Measurements from ENCODE around the gene ID1.
"Not testable (repeated sequence)": the region's sequence is repeated elsewhere in the genome, so short reads cannot be mapped to it uniquely, and the experiment has no call there.

The ID1 gene

GRCh38 chr20:31644701-31645100 is 39.6 kb downstream of the ID1 start:
- no peak overlapping the region for H3K4me3 ChIP-seq (ENCODE audit: low read depth, low read length)
- TF ChIP-seq, protein P1, sequence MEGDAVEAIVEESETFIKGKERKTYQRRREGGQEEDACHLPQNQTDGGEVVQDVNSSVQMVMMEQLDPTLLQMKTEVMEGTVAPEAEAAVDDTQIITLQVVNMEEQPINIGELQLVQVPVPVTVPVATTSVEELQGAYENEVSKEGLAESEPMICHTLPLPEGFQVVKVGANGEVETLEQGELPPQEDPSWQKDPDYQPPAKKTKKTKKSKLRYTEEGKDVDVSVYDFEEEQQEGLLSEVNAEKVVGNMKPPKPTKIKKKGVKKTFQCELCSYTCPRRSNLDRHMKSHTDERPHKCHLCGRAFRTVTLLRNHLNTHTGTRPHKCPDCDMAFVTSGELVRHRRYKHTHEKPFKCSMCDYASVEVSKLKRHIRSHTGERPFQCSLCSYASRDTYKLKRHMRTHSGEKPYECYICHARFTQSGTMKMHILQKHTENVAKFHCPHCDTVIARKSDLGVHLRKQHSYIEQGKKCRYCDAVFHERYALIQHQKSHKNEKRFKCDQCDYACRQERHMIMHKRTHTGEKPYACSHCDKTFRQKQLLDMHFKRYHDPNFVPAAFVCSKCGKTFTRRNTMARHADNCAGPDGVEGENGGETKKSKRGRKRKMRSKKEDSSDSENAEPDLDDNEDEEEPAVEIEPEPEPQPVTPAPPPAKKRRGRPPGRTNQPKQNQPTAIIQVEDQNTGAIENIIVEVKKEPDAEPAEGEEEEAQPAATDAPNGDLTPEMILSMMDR (IDR thresholded peaks at IDR 0.05; ENCODE audit: low read depth, low read length), result no peak

DNA sequence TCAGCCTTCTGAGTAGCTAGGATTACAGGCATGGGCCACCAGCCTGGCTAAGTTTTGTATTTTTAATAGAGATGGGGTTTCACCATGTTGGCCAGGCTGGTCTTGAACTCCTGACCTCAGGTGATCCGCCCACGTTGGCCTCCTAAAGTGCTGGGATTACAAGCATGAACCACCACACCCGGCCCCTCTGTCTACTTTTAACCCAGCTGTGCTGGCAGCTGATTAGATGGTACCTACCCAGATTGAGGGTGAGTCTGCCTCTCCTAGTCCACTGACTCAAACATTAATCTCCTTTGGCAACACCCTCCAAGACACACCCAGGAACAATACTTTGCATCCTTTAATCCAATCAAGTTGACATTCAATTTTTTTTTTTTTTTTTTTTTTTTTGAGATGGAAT is 43.0 kb downstream of the ID1 start:
- H3K4me3 ChIP-seq (ENCODE audit: low read depth, low read length), result not testable (repeated sequence)

GRCh38 chr20:31652917-31653396 is 47.9 kb downstream of the ID1 start:
- H3K4me3 ChIP-seq (ENCODE audit: low read depth, low read length), result no peak overlapping the region
- TF ChIP-seq, protein P1 (IDR thresholded peaks at IDR 0.05; ENCODE audit: low read depth, low read length), result no peak

GRCh38 chr20:31653561-31653960 is 48.5 kb downstream of the ID1 start:
- H3K4me3 ChIP-seq (ENCODE audit: low read depth, low read length), result no peak overlapping the region
- TF ChIP-seq, protein P1 (IDR thresholded peaks at IDR 0.05; ENCODE audit: low read depth, low read length), result no peak

GRCh38 chr20:31654534-31654933 is 49.4 kb downstream of the ID1 start:
- TF ChIP-seq, protein P1 (IDR thresholded peaks at IDR 0.05; ENCODE audit: low read depth, low read length), result no peak

More at GRCh38 chr20:31654534-31654933, 49.4 kb downstream of the ID1 start:
- no peak overlapping the region for H3K4me3 ChIP-seq (ENCODE audit: low read depth, low read length)

All from WI38 (cell line).